GM21529 (cell line): ENCODE measurements around the gene SOX5.
"Not testable (repeated sequence)": the region's sequence is repeated elsewhere in the genome, so short reads cannot be mapped to it uniquely, and the experiment has no call there.

Experiments used
- ATAC-seq: cut with Tn5 transposase; IDR thresholded peaks from one replicate; pipeline ENCODE4 v1.9.1; 2021; ENCODE audit not compliant: unreplicated experiment

SOX5 gene

DNA sequence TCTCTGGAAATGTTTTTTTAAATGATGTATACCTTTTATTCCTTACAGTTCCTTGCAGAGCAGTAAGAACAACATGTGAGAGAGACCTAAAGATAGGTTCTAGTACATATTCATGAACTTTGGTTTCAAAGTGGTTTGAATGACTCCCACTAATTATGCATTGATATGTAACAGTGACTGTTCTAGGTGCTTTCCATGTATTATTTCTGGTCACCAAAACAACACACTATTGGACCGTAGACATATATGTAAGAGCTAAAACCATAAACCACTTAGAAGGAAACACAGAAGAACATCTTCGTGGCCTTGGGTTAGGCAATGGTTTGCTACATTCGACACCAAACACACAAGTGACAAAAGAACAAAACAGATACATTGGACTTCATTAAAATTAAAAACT is 37.9 kb downstream of the SOX5 start:
- ATAC-seq, result no peak

GRCh38 chr12:23909551-23909950 is 39.9 kb downstream of the SOX5 start:
- ATAC-seq, result no peak

- ATAC-seq, result no peak
Measured at GRCh38 chr12:23906329-23906728, 43.1 kb downstream of the SOX5 start.

GRCh38 chr12:23899434-23899833 is 50.0 kb downstream of the SOX5 start:
- no peak for ATAC-seq

DNA sequence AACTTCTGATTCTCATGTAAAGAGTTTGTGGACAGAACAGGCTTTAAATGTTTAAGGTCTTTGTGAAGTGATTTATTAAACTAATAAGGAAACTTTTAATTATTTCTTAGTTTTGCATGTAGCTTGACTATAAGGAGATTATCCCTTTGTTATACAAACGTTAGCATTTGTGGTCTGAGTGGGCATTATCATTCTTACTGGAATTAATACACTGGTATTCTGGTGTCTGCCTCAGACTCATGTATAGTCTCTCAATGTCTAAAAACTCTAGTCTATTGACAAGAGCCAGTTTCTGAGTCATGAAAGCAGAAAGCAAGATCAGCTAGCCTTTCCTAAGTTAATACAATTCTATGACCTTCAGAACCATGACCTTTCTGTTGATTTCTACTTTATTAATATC is 51.3 kb downstream of the SOX5 start:
- ATAC-seq, result no peak

DNA sequence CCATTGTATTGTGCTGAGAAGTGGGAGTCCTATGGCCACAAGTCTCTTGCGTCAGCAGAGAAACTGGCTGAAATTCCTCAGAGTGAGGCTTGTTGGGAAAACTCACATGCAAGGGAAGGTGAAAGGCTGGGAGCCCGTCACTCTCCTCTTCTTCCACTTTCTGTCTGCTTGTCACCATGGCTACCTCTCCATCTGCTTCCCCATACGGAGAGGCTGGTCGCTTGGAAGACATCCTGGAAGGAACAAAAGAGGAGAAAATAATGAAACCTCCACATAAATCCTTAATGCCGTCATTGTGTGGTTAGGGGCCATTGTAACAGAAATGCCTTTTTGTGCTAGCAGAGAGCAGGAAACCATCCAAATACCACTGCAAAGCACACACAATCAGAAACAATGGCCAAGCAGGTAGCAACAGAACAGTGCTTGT is 53.7 kb downstream of the SOX5 start:
- ATAC-seq, result no peak

GRCh38 chr12:23893611-23894010 is 55.9 kb downstream of the SOX5 start:
- ATAC-seq, result no peak

DNA sequence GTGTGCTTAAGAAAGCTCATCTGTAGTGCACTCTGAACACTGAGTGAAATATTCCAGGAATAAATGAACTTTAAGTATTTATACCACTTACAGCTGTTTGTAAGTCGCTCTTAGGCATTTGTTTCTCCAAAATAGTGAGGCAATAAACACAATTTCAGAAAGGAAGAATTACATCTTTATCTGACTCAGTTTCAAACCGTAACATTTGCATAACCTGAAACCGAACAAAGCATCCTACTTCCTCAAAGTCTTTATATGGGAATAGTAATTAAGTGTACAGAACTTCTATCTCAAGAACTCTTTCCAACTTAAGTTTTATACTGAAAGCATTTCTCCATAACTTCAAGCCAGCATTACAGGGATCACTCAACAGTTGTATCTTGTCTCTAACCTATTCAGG is 58.4 kb downstream of the SOX5 start:
- ATAC-seq, result peak; percentile 69

- ATAC-seq, result no peak
Measured at GRCh38 chr12:23889069-23889440, 60.4 kb downstream of the SOX5 start.

GRCh38 chr12:23888396-23889068 is 60.9 kb downstream of the SOX5 start:
- no peak for ATAC-seq

DNA sequence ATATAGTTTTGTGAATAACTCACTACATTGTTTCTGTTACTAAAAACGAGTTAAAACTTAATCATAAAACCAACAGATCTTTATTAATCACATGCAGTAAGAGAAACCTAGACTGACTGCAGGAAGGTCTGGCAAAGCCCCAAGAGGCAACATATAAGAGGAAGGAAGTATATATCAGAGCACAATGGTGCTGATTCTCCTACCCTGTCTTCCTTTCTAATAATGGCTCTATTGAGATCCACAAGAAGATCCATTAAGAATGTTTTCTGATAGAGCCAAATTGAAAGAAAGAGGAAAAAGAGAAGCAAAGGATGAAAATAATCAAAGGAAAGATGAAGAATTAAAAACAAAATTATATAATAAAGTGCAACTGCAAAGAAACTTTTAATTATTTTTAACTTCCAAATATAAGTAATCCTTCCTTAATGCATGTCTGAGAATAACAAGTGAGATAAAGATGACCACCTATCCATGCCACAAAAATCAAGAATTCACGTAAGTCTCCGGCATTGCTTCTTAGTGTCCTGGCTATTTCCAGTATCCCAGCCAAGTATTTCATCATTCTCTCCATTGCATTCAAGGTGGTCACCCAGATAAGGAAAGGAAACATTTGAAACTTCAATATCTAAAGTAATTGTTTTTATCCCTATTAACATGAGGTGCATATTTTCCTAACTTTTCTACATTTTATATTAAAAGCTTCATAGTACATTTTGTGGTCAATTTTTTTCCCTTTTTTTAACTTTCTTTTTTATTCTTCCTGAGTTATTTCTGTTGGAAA is 62.2 kb downstream of the SOX5 start:
- ATAC-seq, result no peak

GRCh38 chr12:23885394-23885793 is 64.1 kb downstream of the SOX5 start:
- ATAC-seq, result no peak

DNA sequence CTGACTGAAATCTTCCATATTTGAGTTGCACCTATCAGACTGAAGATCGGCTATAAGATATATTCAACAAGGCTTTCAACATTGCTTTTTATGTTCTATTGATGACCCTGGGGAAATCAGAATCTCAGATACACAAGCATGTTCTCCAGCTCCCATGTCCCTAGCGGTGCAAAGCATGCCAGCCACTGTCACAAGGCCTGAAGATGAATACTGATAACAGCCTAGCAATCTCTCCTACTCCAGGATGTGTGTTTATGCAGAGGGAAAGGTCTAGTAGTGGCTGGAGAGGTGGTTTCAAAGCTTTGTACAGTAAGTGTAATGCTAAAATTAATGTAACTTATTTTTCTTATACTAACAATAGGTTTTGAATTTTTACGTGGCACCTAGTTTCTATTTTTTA is 64.6 kb downstream of the SOX5 start:
- no peak for ATAC-seq

DNA sequence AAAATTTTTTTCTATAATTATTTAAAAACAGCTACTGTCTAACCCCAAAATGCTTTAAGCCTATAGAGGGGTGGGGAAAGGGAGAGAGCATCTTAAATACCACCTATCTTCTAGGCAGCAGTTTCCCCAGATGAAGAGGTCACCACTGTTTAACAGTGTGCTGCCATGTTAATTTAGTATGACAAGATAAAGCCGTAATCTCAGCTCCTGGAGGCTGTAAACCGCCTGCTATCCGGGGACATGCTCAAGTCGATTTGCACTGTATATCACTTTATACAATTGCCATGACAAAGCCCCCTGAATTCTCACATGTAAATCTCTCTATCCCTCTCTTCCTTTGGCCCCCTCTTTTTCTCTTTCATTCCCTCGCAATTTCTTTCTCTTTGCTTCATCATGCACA is 68.5 kb downstream of the SOX5 start:
- ATAC-seq, result no peak

DNA sequence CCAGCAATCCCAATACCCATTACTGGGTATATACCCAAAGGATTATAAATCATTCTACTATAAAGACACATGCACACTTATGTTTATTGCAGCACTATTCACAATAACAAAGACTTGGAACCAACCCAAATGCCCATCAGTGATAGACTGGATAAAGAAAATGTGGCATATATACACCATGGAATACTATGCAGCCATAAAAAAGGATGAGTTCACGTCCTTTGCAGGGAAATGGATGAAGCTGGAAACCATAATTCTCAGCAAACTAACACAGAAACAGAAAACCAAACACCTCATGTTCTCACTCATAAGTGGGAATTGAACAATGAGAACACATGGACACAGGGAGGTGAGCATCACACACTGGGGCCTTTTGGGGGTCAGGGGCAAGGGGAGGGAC is 72.9 kb downstream of the SOX5 start:
- not testable (repeated sequence) for ATAC-seq

DNA sequence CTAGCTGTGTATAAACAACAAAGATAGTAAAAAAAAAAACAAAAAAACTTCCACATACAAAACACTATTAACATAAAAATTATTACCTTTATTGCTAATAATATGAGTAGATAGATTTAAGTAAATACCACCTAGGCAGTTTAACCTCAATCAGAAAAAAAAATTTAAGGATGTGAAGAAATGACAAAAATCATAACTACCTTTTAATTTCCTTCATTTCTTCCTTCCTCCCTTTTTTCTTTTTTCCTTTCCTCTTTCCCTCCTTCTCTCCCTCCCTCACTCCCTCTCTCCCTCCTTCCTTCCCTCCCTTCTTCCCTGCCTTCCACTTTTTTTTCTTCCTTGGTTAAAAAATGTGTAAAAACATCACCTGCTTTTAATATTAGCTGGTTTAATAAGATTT is 81.7 kb downstream of the SOX5 start:
- no peak for ATAC-seq

GRCh38 chr12:23862701-23863100 is 86.8 kb downstream of the SOX5 start:
- ATAC-seq, result no peak

DNA sequence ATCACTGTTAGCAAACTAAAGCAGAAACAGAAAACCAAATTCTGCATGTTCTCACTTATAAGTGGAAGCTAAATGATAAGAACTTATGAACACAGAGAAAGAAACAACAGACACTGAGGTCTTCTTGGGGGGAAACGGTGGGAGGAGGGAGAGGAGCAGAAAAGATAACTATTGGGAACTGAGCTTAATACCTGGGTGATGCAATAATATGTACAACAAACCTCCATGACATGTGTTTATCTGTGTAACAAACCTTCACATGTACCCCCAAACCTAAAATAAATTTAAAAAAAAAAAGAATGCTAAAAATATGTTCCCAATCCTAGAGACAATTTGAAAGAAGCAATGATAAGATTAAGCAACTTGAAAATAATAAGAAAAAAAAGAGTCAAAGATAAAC is 89.5 kb downstream of the SOX5 start:
- ATAC-seq, result no peak

DNA sequence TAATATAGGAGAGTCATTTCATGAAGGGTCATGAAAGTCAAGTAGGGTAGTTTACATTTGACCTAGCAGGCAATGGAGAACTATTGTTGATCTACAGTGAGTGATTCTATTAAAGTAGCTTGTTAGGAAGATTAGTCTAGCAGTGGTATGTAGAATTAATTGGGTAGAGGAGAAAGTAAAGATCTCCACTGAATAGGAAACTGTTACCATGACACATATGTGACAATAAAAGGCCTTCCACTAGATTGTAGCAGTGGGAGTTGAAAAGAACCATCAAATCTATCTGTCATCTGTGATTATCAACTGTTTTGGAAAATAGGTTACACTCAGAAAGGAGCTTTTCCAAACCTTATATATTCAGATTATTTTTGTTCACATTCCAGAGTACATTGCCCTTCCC is 92.3 kb downstream of the SOX5 start:
- no peak for ATAC-seq

DNA sequence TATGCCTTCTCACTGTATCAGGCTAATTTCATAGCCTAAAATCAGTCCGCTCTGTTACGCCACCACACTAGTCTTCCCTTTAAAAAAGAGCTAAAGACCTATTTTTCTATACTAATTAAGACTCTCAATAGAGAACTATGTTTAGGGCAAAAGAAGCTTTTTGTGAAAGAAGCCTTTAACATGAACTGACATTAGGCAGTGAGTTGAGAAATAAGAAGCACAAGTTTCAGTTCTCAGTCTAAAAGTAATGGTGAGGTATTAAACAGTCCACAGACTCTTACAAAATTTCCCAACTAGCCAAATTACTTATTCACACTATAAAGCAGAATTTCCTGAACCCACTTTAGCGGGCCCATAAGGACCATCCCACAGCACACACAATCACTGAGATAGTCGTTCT is 93.7 kb downstream of the SOX5 start:
- ATAC-seq, result no peak

- no peak for ATAC-seq
Measured at GRCh38 chr12:23854598-23854997, 94.9 kb downstream of the SOX5 start.

DNA sequence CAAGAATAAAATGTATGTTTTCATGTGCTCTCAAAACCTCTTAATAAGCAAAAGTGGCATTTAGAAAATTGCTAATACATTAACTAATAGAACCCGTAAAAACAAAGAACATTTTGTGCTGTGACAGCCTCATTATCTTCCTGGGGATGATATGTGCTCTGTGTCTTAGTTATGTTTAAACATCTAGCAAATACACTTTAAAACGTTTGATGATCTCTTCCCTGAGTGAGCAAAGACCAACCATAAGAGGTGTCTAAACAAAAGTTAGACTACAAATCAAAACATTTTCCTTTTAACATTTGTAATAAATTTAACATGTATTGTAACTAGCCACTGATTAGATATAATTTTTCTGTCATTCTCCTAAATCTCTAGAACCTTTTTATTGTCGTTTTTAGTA is 95.8 kb downstream of the SOX5 start:
- no peak for ATAC-seq

DNA sequence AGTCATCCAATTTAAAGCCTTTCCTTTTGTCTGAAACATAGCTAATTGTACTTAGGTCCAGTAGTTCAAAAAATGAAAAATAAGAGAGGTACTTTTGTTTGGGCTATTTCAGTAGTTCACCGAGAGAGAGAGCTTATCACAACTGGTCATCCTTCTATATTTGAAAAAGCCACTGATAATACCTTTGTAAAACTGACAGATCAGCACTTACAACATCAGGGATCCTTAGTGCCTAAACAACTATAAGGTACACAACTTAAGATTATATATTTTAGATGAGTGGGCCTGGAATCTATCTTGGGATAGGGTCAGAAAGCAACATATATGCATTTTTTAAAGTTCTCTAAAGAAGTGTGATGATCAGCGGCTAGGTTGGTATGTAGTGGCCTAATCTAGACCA is 97.9 kb downstream of the SOX5 start:
- no peak for ATAC-seq
